MCF 10A (cell line): ENCODE measurements around the gene KIAA1549. TPM values are rescaled to one million over a fixed set of nuclear protein-coding genes. Genes with fewer than 3 reads are reported as not detected.

Source experiments
- BruUV-seq: library from RNA; stranded (reverse); fragments of 400-500 nt; replicated peaks from 2 replicates; lab custom pipeline; 2021; lab: Mats Ljungman, UMichigan
- CTCF ChIA-PET: fragments of 300-600 bp; sonication (Branson Sonifier 250); formaldehyde crosslinking; extraction: SDS; loops from one replicate; lab custom pipeline; 2021; ENCODE audit warnings: antibody characterized with exemption, inconsistent platforms; lab: Yijun Ruan, JAX
- POLR2A ChIA-PET: fragments of 300-600, 350-650 bp; sonication (Branson Sonifier 250); formaldehyde crosslinking; extraction: SDS; loops from one replicate; lab custom pipeline; 2020; ENCODE audit warnings: antibody characterized with exemption, inconsistent platforms; lab: Yijun Ruan, JAX
- DNase-seq: peaks from one replicate; pipeline ENCODE4 v3.0.0-alpha.2; 2018; ENCODE audit not compliant: unreplicated experiment
- H3K27ac Mint-ChIP-seq: one replicate; pipeline ENCODE4 v1.8.0; 2022; ENCODE audit warnings: mild to moderate bottlenecking, low read depth, mixed read lengths; ENCODE audit not compliant: unreplicated experiment
- H3K27me3 Mint-ChIP-seq: one replicate; pipeline ENCODE4 v1.8.0; 2022; ENCODE audit warnings: mixed read lengths; ENCODE audit not compliant: insufficient read depth, unreplicated experiment
- H3K36me3 Mint-ChIP-seq: one replicate; pipeline ENCODE4 v1.8.0; 2022; ENCODE audit warnings: mild to moderate bottlenecking, moderate library complexity, mixed read lengths; ENCODE audit not compliant: insufficient read depth, unreplicated experiment
- H3K4me1 Mint-ChIP-seq: one replicate; pipeline ENCODE4 v1.8.0; 2022; ENCODE audit warnings: mixed read lengths; ENCODE audit not compliant: insufficient read depth, unreplicated experiment
- H3K4me3 Mint-ChIP-seq: one replicate; pipeline ENCODE4 v1.8.0; 2022; ENCODE audit warnings: mild to moderate bottlenecking, moderate library complexity, mixed read lengths; ENCODE audit not compliant: unreplicated experiment
- H3K9me3 Mint-ChIP-seq: one replicate; pipeline ENCODE4 v1.8.0; 2022; ENCODE audit warnings: mixed read lengths; ENCODE audit not compliant: unreplicated experiment
- CTCF ChIP-seq: fragments of 200-600 bp; IDR thresholded peaks from one replicate; pipeline ENCODE4 v1.8.0; 2022; ENCODE audit warnings: antibody characterized with exemption, mild to moderate bottlenecking; ENCODE audit not compliant: unreplicated experiment
- intact Hi-C: fragments of 100-400 bp; cut with micrococcal nuclease; formaldehyde crosslinking; loops from 2 replicates; pipeline ENCODE4 v1.14.1; 2022
- total RNA-seq: library from RNA; stranded (reverse); gene quantifications from 2 replicates; pipeline ENCODE4 v1.2.3, GENCODE V29; 2022

KIAA1549 gene
- total RNA-seq, 1 experiment from 2014 or later: 7.1 TPM

- Mint-ChIP-seq H3K4me3 (no peak overlapping the region), H3K36me3 (peaks cover 19% of the 10 kb centered on the region), H3K27me3 (no peaks in the 10 kb centered on the region), H3K27ac (no peak overlapping the region), H3K4me1 (peaks cover 6% of the 10 kb centered on the region), H3K9me3 (no peaks in the 10 kb centered on the region)
- no peak for DNase-seq
- no peak for TF ChIP-seq CTCF
- no TSS peak for BruUV-seq
- CTCF ChIA-PET: no interaction called here
- POLR2A ChIA-PET: no interaction called here
- intact Hi-C loops: no loop called here
Observed at GRCh38 chr7:138903859-138904435, 77.2 kb downstream of the KIAA1549 start.

- Mint-ChIP-seq H3K36me3 (peaks cover 19% of the 10 kb centered on the region), H3K4me1 (peaks cover 6% of the 10 kb centered on the region), H3K4me3 (no peak overlapping the region), H3K27ac (no peak overlapping the region), H3K27me3 (no peaks in the 10 kb centered on the region), H3K9me3 (no peaks in the 10 kb centered on the region)
- no peak for TF ChIP-seq CTCF
- POLR2A ChIA-PET: no interaction called here
- no TSS peak for BruUV-seq
- CTCF ChIA-PET: no interaction called here
- intact Hi-C loops: no loop called here
- DNase-seq: no peak
Observed at GRCh38 chr7:138903186-138903820, 77.9 kb downstream of the KIAA1549 start.

- H3K27me3 Mint-ChIP-seq: no peaks in the 10 kb centered on the region
- DNase-seq: no peak
- no peak overlapping the region for H3K27ac Mint-ChIP-seq
- H3K9me3 Mint-ChIP-seq: no peaks in the 10 kb centered on the region
- H3K4me1 Mint-ChIP-seq: peaks cover 6% of the 10 kb centered on the region
- BruUV-seq: no TSS peak
- no peak overlapping the region for H3K4me3 Mint-ChIP-seq
- ChIA-PET POLR2A (no interaction called here), CTCF (interaction anchor here (1.2 kb wide), 1 partner anchor 13 kb away, joined by 6 read pairs; no protein-coding TSS in a partner anchor)
- intact Hi-C loops: no loop called here
- peaks cover 19% of the 10 kb centered on the region for H3K36me3 Mint-ChIP-seq
- TF ChIP-seq CTCF: no peak
Observed at GRCh38 chr7:138902161-138902560, 79.0 kb downstream of the KIAA1549 start.

- no peak for TF ChIP-seq CTCF
- no TSS peak for BruUV-seq
- peak; percentile 38 for DNase-seq
- Mint-ChIP-seq H3K4me1 (peaks cover 18% of the 10 kb centered on the region), H3K27me3 (no peaks in the 10 kb centered on the region), H3K4me3 (no peak overlapping the region), H3K27ac (no peak overlapping the region), H3K9me3 (no peaks in the 10 kb centered on the region), H3K36me3 (peaks cover 12% of the 10 kb centered on the region)
- POLR2A ChIA-PET: no interaction called here
- CTCF ChIA-PET: interaction anchor here (0.7 to 1.1 kb wide), 2 partner anchors 14 to 174 kb away, joined by 3 read pairs; no protein-coding TSS in a partner anchor
- intact Hi-C loops: no loop called here
Observed at GRCh38 chr7:138900035-138900828, 81.0 kb downstream of the KIAA1549 start.
